Gastroesophageal sphincter (tissue), 3 donors: ENCODE results near the gene CDKAL1.

ENCODE experiments used
- CTCF ChIP-seq, 4 experiments: fragments of 200-600 bp in 2 of 4; fragments of 450-650 bp in 2 of 4; sonication (generic) in 1 of 4; IDR thresholded peaks; one replicate each; pipeline ENCODE4 v1.5.1; 2017 to 2019; ENCODE audit warnings: antibody characterized with exemption in 4 of 4, mild to moderate bottlenecking in 2 of 4, moderate library complexity in 2 of 4
- EP300 ChIP-seq: sonication (generic); formaldehyde crosslinking; IDR thresholded peaks from one replicate; pipeline ENCODE4 v1.6.1; 2017; ENCODE audit warnings: antibody characterized with exemption, mild to moderate bottlenecking
- POLR2A ChIP-seq, 2 donors: fragments of 450-650 bp; IDR thresholded peaks; one replicate each; pipeline ENCODE4 v1.6.1; 2017; ENCODE audit warnings: antibody characterized with exemption in 2 of 2, mild to moderate bottlenecking in 2 of 2, moderate library complexity in 1 of 2
- POLR2AphosphoS5 ChIP-seq: sonication (generic); formaldehyde crosslinking; IDR thresholded peaks from one replicate; pipeline ENCODE4 v1.6.1; 2017; ENCODE audit warnings: antibody characterized with exemption

GRCh38 chr6:20946022-20946421 lies 411.8 kb downstream of the CDKAL1 start:
- no peak for TF ChIP-seq CTCF (IDR thresholded peaks at IDR 0.05)
- TF ChIP-seq POLR2A (IDR thresholded peaks at IDR 0.05) = no peak
- no peak for TF ChIP-seq POLR2AphosphoS5
- no peak for TF ChIP-seq EP300
